ENCODE measurements around the gene RFX3.

Gene RFX3

GRCh38 chr9:3508521-3509291 is 17.1 kb downstream of the RFX3 start:
- DNase-seq (no peak), ATAC-seq (replicated peaks) (no peak)
- H3K27ac Mint-ChIP-seq = peak overlapping the region; percentile 24 to 33
- H3K9me3 Mint-ChIP-seq = no peaks in the 10 kb centered on the region
- peak overlapping the region; percentile 28 to 52 for H3K4me3 Mint-ChIP-seq
- no peaks in the 10 kb centered on the region for H3K27me3 Mint-ChIP-seq
- no peaks in the 10 kb centered on the region for H3K36me3 Mint-ChIP-seq (ENCODE audit: insufficient read depth)
- H3K4me1 Mint-ChIP-seq (ENCODE audit: low read depth in 2 of 2) = peaks cover 14 to 44% of the 10 kb centered on the region in 2 donors

- no peak for ATAC-seq (replicated peaks)
- H3K4me1 Mint-ChIP-seq (ENCODE audit: low read depth in 2 of 2) = peaks cover 13 to 40% of the 10 kb centered on the region in 2 donors
- peak overlapping the region; percentile 24 to 33 for H3K27ac Mint-ChIP-seq
Observed at GRCh38 chr9:3508078-3508431, 17.7 kb downstream of the RFX3 start.

GRCh38 chr9:3507395-3508077 is 18.3 kb downstream of the RFX3 start:
- no peaks in the 10 kb centered on the region for H3K27me3 Mint-ChIP-seq
- no peaks in the 10 kb centered on the region for H3K36me3 Mint-ChIP-seq (ENCODE audit: insufficient read depth)
- H3K27ac Mint-ChIP-seq = peak overlapping the region; percentile 24 to 42
- H3K4me3 Mint-ChIP-seq = peak overlapping the region; percentile 28 to 52
- H3K4me1 Mint-ChIP-seq (ENCODE audit: low read depth in 2 of 2) = peaks cover 13 to 40% of the 10 kb centered on the region in 2 donors
- H3K9me3 Mint-ChIP-seq = no peaks in the 10 kb centered on the region
- no peak for DNase-seq
- peak; percentile 24 for ATAC-seq (replicated peaks)

More at GRCh38 chr9:3508078-3508431, 17.7 kb downstream of the RFX3 start:
- Mint-ChIP-seq H3K4me3 (peak overlapping the region; percentile 28 to 52), H3K9me3 (no peaks in the 10 kb centered on the region), H3K27me3 (no peaks in the 10 kb centered on the region), H3K36me3 (ENCODE audit: insufficient read depth) (no peaks in the 10 kb centered on the region)
- DNase-seq = no peak

GRCh38 chr9:3506164-3506563 is 19.6 kb downstream of the RFX3 start:
- Mint-ChIP-seq H3K4me1 (ENCODE audit: low read depth in 2 of 2) (peaks cover 9 to 34% of the 10 kb centered on the region in 2 donors), H3K27ac (peak overlapping the region in 1 of 2 donors; percentile 84), H3K9me3 (no peaks in the 10 kb centered on the region), H3K27me3 (no peaks in the 10 kb centered on the region), H3K36me3 (ENCODE audit: insufficient read depth) (peaks cover 5% of the 10 kb centered on the region), H3K4me3 (no peak overlapping the region)
- no peak for ATAC-seq (replicated peaks)
- DNase-seq = no peak

GRCh38 chr9:3502560-3503398 is 23.0 kb downstream of the RFX3 start:
- peak overlapping the region in 1 of 2 donors; percentile 66 for H3K27ac Mint-ChIP-seq
- no peaks in the 10 kb centered on the region for H3K9me3 Mint-ChIP-seq
- no peak for DNase-seq
- peaks cover 5% of the 10 kb centered on the region for H3K36me3 Mint-ChIP-seq (ENCODE audit: insufficient read depth)
- H3K4me3 Mint-ChIP-seq = no peak overlapping the region
- peaks cover 6 to 17% of the 10 kb centered on the region in 2 donors for H3K4me1 Mint-ChIP-seq (ENCODE audit: low read depth in 2 of 2)
- ATAC-seq (replicated peaks) = no peak
- H3K27me3 Mint-ChIP-seq = no peaks in the 10 kb centered on the region

- no peaks in the 10 kb centered on the region for H3K27me3 Mint-ChIP-seq
- DNase-seq (no peak), ATAC-seq (replicated peaks) (no peak)
- no peak overlapping the region for H3K4me3 Mint-ChIP-seq
- H3K27ac Mint-ChIP-seq = peak overlapping the region in 1 of 2 donors; percentile 33
- H3K4me1 Mint-ChIP-seq (ENCODE audit: low read depth in 2 of 2) = peaks cover 3 to 10% of the 10 kb centered on the region in 2 donors
- peaks cover 5% of the 10 kb centered on the region for H3K36me3 Mint-ChIP-seq (ENCODE audit: insufficient read depth)
- H3K9me3 Mint-ChIP-seq = no peaks in the 10 kb centered on the region
Observed at GRCh38 chr9:3500044-3500443, 25.8 kb downstream of the RFX3 start.

GRCh38 chr9:3498691-3499090 is 27.1 kb downstream of the RFX3 start:
- Mint-ChIP-seq H3K4me1 (ENCODE audit: low read depth in 2 of 2) (peaks cover 6 to 13% of the 10 kb centered on the region in 2 donors), H3K4me3 (no peak overlapping the region), H3K27ac (no peak overlapping the region), H3K9me3 (no peaks in the 10 kb centered on the region), H3K36me3 (ENCODE audit: insufficient read depth) (peaks cover 5% of the 10 kb centered on the region), H3K27me3 (no peaks in the 10 kb centered on the region)
- ATAC-seq (replicated peaks) (no peak), DNase-seq (no peak)

- Mint-ChIP-seq H3K4me1 (ENCODE audit: low read depth in 2 of 2) (peaks cover 6 to 15% of the 10 kb centered on the region in 2 donors), H3K4me3 (no peak overlapping the region), H3K9me3 (no peaks in the 10 kb centered on the region), H3K27me3 (no peaks in the 10 kb centered on the region), H3K27ac (peak overlapping the region in 1 of 2 donors; percentile 13), H3K36me3 (ENCODE audit: insufficient read depth) (peaks cover 5% of the 10 kb centered on the region)
- DNase-seq = no peak
- no peak for ATAC-seq (replicated peaks)
Observed at GRCh38 chr9:3497857-3498256, 27.9 kb downstream of the RFX3 start.

GRCh38 chr9:3497401-3497800 is 28.4 kb downstream of the RFX3 start:
- Mint-ChIP-seq H3K9me3 (no peaks in the 10 kb centered on the region), H3K4me1 (ENCODE audit: low read depth in 2 of 2) (peaks cover 7 to 15% of the 10 kb centered on the region in 2 donors), H3K36me3 (ENCODE audit: insufficient read depth) (peaks cover 5% of the 10 kb centered on the region), H3K27ac (peak overlapping the region in 1 of 2 donors; percentile 13), H3K27me3 (no peaks in the 10 kb centered on the region), H3K4me3 (no peak overlapping the region)
- ATAC-seq (replicated peaks) = no peak
- DNase-seq = no peak

GRCh38 chr9:3495855-3496254 is 29.9 kb downstream of the RFX3 start:
- DNase-seq (no peak), ATAC-seq (replicated peaks) (no peak)
- H3K9me3 Mint-ChIP-seq = no peaks in the 10 kb centered on the region
- H3K4me3 Mint-ChIP-seq = no peak overlapping the region
- H3K27me3 Mint-ChIP-seq = no peaks in the 10 kb centered on the region
- no peak overlapping the region for H3K27ac Mint-ChIP-seq
- no peaks in the 10 kb centered on the region for H3K36me3 Mint-ChIP-seq (ENCODE audit: insufficient read depth)
- peaks cover 13 to 18% of the 10 kb centered on the region in 2 donors for H3K4me1 Mint-ChIP-seq (ENCODE audit: low read depth in 2 of 2)

- DNase-seq = no peak
- H3K9me3 Mint-ChIP-seq = no peaks in the 10 kb centered on the region
Observed at GRCh38 chr9:3492214-3492613, 33.6 kb downstream of the RFX3 start.

GRCh38 chr9:3491450-3491849 is 34.4 kb downstream of the RFX3 start:
- Mint-ChIP-seq H3K4me1 (ENCODE audit: low read depth in 2 of 2) (peaks cover 11 to 20% of the 10 kb centered on the region in 2 donors), H3K27ac (no peak overlapping the region), H3K27me3 (no peaks in the 10 kb centered on the region), H3K4me3 (no peak overlapping the region), H3K36me3 (ENCODE audit: insufficient read depth) (no peaks in the 10 kb centered on the region), H3K9me3 (no peaks in the 10 kb centered on the region)
- ATAC-seq (replicated peaks) (no peak), DNase-seq (no peak)

More at GRCh38 chr9:3492214-3492613, 33.6 kb downstream of the RFX3 start:
- Mint-ChIP-seq H3K36me3 (ENCODE audit: insufficient read depth) (no peaks in the 10 kb centered on the region), H3K27ac (peak overlapping the region in 1 of 2 donors; percentile 6), H3K4me3 (no peak overlapping the region), H3K27me3 (no peaks in the 10 kb centered on the region), H3K4me1 (ENCODE audit: low read depth in 2 of 2) (peaks cover 11 to 21% of the 10 kb centered on the region in 2 donors)
- no peak for ATAC-seq (replicated peaks)

GRCh38 chr9:3490957-3491356 is 34.8 kb downstream of the RFX3 start:
- H3K27me3 Mint-ChIP-seq = no peaks in the 10 kb centered on the region
- no peaks in the 10 kb centered on the region for H3K36me3 Mint-ChIP-seq (ENCODE audit: insufficient read depth)
- DNase-seq (no peak), ATAC-seq (replicated peaks) (no peak)
- H3K27ac Mint-ChIP-seq = no peak overlapping the region
- no peak overlapping the region for H3K4me3 Mint-ChIP-seq
- H3K4me1 Mint-ChIP-seq (ENCODE audit: low read depth in 2 of 2) = peaks cover 11 to 16% of the 10 kb centered on the region in 2 donors
- H3K9me3 Mint-ChIP-seq = no peaks in the 10 kb centered on the region

Data from effector memory CD8-positive, alpha-beta T cell (primary cell).